ENCODE data around the gene RNF11.

Gene RNF11

GRCh38 chr1:51306950-51307349, 70.9 kb downstream of the RNF11 start:
- no peak for DNase-seq (ENCODE audit: low read depth in 1 of 2, low spot score in 1 of 2)
- Histone ChIP-seq H3K27me3 (ENCODE audit: insufficient read depth, poor library complexity, severe bottlenecking) (no peaks in the 10 kb centered on the region), H3K27ac (replicated peaks) (no peak overlapping the region), H3K4me3 (replicated peaks; ENCODE audit: insufficient read depth, low read length) (no peak overlapping the region)
- TF ChIP-seq POLR2AphosphoS5 (IDR thresholded peaks at IDR 0.05; ENCODE audit: low read depth): no peak
- TF ChIP-seq REST (IDR thresholded peaks at IDR 0.05; ENCODE audit: insufficient replicate concordance, low read depth): no peak
- TF ChIP-seq CTCF (IDR thresholded peaks at IDR 0.05; ENCODE audit: insufficient read depth, low read length): no peak
- TF ChIP-seq GABPA (IDR thresholded peaks at IDR 0.05; ENCODE audit: low read depth): no peak
- TF ChIP-seq SPI1 (IDR thresholded peaks at IDR 0.05; ENCODE audit: borderline replicate concordance, low read depth): no peak

- DNase-seq (ENCODE audit: low read depth in 1 of 2, low spot score in 1 of 2): no peak
- no peak for TF ChIP-seq POLR2AphosphoS5 (IDR thresholded peaks at IDR 0.05; ENCODE audit: low read depth)
- no peak for TF ChIP-seq GABPA (IDR thresholded peaks at IDR 0.05; ENCODE audit: low read depth)
- no peak for TF ChIP-seq REST (IDR thresholded peaks at IDR 0.05; ENCODE audit: insufficient replicate concordance, low read depth)
- TF ChIP-seq CTCF (IDR thresholded peaks at IDR 0.05; ENCODE audit: insufficient read depth, low read length): no peak
- TF ChIP-seq SPI1 (IDR thresholded peaks at IDR 0.05; ENCODE audit: borderline replicate concordance, low read depth): no peak
- no peaks in the 10 kb centered on the region for H3K27me3 ChIP-seq (ENCODE audit: insufficient read depth, poor library complexity, severe bottlenecking)
- H3K4me3 ChIP-seq (replicated peaks; ENCODE audit: insufficient read depth, low read length): no peak overlapping the region
- H3K27ac ChIP-seq (replicated peaks): no peak overlapping the region
Observed at GRCh38 chr1:51308636-51309035, 72.6 kb downstream of the RNF11 start.

- no peak for DNase-seq (ENCODE audit: low read depth in 1 of 2, low spot score in 1 of 2)
- no peak overlapping the region for H3K4me3 ChIP-seq (replicated peaks; ENCODE audit: insufficient read depth, low read length)
Observed at GRCh38 chr1:51309291-51309690, 73.2 kb downstream of the RNF11 start.

More at GRCh38 chr1:51309291-51309690, 73.2 kb downstream of the RNF11 start:
- Histone ChIP-seq H3K27ac (replicated peaks) (no peak overlapping the region), H3K27me3 (ENCODE audit: insufficient read depth, poor library complexity, severe bottlenecking) (no peaks in the 10 kb centered on the region)
- no peak for TF ChIP-seq POLR2AphosphoS5 (IDR thresholded peaks at IDR 0.05; ENCODE audit: low read depth)
- TF ChIP-seq REST (IDR thresholded peaks at IDR 0.05; ENCODE audit: insufficient replicate concordance, low read depth): no peak
- TF ChIP-seq SPI1 (IDR thresholded peaks at IDR 0.05; ENCODE audit: borderline replicate concordance, low read depth): no peak
- no peak for TF ChIP-seq GABPA (IDR thresholded peaks at IDR 0.05; ENCODE audit: low read depth)

Measured in HL-60 (cell line).